Ishikawa (cell line): ENCODE results near the gene GLDC.

Source experiments
- CEBPB ChIP-seq: IDR thresholded peaks from 2 replicates; pipeline ENCODE4 v1.6.1; 2012
- CREB1 ChIP-seq: IDR thresholded peaks from 2 replicates; pipeline ENCODE4 v1.6.1; 2012; ENCODE audit warnings: low read depth
- EGR1 ChIP-seq: IDR thresholded peaks from 2 replicates; pipeline ENCODE4 v1.6.1; 2012
- EP300 ChIP-seq: IDR thresholded peaks from 2 replicates; pipeline ENCODE4 v1.6.1; 2012; ENCODE audit warnings: borderline replicate concordance
- FOXM1 ChIP-seq: IDR thresholded peaks from 2 replicates; pipeline ENCODE4 v1.6.1; 2012; ENCODE audit warnings: low read depth, borderline replicate concordance
- MAX ChIP-seq: IDR thresholded peaks from 2 replicates; pipeline ENCODE4 v1.6.1; 2012
- NFIC ChIP-seq: IDR thresholded peaks from 2 replicates; pipeline ENCODE4 v1.6.1; 2012
- RAD21 ChIP-seq: IDR thresholded peaks from 2 replicates; pipeline ENCODE4 v1.6.1; 2012; ENCODE audit warnings: low read depth
- REST ChIP-seq: IDR thresholded peaks from 2 replicates; pipeline ENCODE4 v1.6.1; 2012; ENCODE audit warnings: low read depth, mild to moderate bottlenecking
- TAF1 ChIP-seq: IDR thresholded peaks from 2 replicates; pipeline ENCODE4 v1.6.1; 2012; ENCODE audit warnings: low read depth, mild to moderate bottlenecking
- TCF12 ChIP-seq: IDR thresholded peaks from 2 replicates; pipeline ENCODE4 v1.6.1; 2012; ENCODE audit warnings: low read depth
- TEAD4 ChIP-seq: IDR thresholded peaks from 2 replicates; pipeline ENCODE4 v1.6.1; 2012
- USF1 ChIP-seq: IDR thresholded peaks from 2 replicates; pipeline ENCODE4 v1.6.1; 2012
- YY1 ChIP-seq: IDR thresholded peaks from 2 replicates; pipeline ENCODE4 v1.6.1; 2012; ENCODE audit warnings: low read depth
- ZBTB7A ChIP-seq: IDR thresholded peaks from 2 replicates; pipeline ENCODE4 v1.6.1; 2012; ENCODE audit warnings: low read depth

The GLDC gene

GRCh38 chr9:6614489-6614888 lies 31.0 kb downstream of the GLDC start:
- peak; percentile 63 for TF ChIP-seq TEAD4
- 0 out of 2 replicates have a peak, but pooled peaks have one; percentile 10 for TF ChIP-seq NFIC
- TF ChIP-seq ZBTB7A: no peak
- 0 out of 2 replicates have a peak, but pooled peaks have one; percentile 21 for TF ChIP-seq TCF12

GRCh38 chr9:6611865-6612264 lies 33.7 kb downstream of the GLDC start:
- TF ChIP-seq REST: no peak
- no peak for TF ChIP-seq EP300
- no peak for TF ChIP-seq CEBPB
- no peak for TF ChIP-seq EGR1
- no peak for TF ChIP-seq USF1
- no peak for TF ChIP-seq NFIC
- TF ChIP-seq TEAD4: no peak
- no peak for TF ChIP-seq TAF1
- no peak for TF ChIP-seq RAD21
- no peak for TF ChIP-seq FOXM1
- no peak for TF ChIP-seq YY1
- TF ChIP-seq ZBTB7A: no peak
- TF ChIP-seq TCF12: no peak
- TF ChIP-seq MAX: no peak
- TF ChIP-seq CREB1: no peak

GRCh38 chr9:6610073-6610472 lies 35.5 kb downstream of the GLDC start:
- no peak for TF ChIP-seq EGR1
- TF ChIP-seq TAF1: no peak
- no peak for TF ChIP-seq ZBTB7A

- TF ChIP-seq FOXM1 (no peak), MAX (no peak), EP300 (no peak), YY1 (no peak), REST (no peak)
These were observed 36.0 kb downstream of the GLDC start for GRCh38 chr9:6609497-6610016.

GRCh38 chr9:6605202-6605601 lies 40.3 kb downstream of the GLDC start:
- TF ChIP-seq MAX: no peak
- no peak for TF ChIP-seq YY1
- TF ChIP-seq TCF12: no peak
- TF ChIP-seq TAF1: no peak
- TF ChIP-seq EGR1: no peak
- no peak for TF ChIP-seq EP300
- no peak for TF ChIP-seq USF1

- TF ChIP-seq RAD21: no peak
- no peak for TF ChIP-seq NFIC
- TF ChIP-seq TCF12: no peak
- TF ChIP-seq YY1: no peak
- TF ChIP-seq ZBTB7A: no peak
- TF ChIP-seq USF1: no peak
- no peak for TF ChIP-seq FOXM1
- TF ChIP-seq CEBPB: no peak
- no peak for TF ChIP-seq MAX
- no peak for TF ChIP-seq EP300
- TF ChIP-seq TEAD4: no peak
- no peak for TF ChIP-seq EGR1
- no peak for TF ChIP-seq REST
- TF ChIP-seq CREB1: no peak
- no peak for TF ChIP-seq TAF1
These were observed 45.1 kb downstream of the GLDC start for GRCh38 chr9:6600426-6600825.
